LNCAP (cell line): ENCODE results near the gene AKAP8.

ENCODE experiments used
- TF ChIP-seq, protein P1 (sequence below): fragments of 450-650 bp; IDR thresholded peaks from 2 replicates; pipeline ENCODE4 v1.5.1; 2017; ENCODE audit warnings: mild to moderate bottlenecking

AKAP8 gene

DNA sequence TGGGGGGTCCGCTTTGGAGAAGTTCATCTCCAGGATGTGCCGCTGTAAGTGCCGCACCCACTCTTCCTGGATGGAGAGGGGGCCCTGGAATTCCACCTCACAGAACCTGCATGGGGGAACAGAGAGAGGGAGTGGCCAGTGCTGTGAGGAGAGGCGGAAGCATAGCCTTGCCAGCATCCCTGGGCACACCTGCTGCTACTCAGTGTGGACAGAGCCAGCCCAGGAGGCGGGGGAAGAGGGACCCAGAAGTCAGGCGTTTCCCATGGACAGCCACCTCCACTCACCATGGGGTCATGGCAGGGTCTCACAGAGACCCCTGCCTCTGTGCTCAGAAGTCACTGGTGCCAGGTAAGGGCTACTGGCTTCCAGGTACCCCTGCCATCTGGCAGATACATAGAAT is 43.5 kb upstream of the AKAP8 start:
- TF ChIP-seq, protein P1, sequence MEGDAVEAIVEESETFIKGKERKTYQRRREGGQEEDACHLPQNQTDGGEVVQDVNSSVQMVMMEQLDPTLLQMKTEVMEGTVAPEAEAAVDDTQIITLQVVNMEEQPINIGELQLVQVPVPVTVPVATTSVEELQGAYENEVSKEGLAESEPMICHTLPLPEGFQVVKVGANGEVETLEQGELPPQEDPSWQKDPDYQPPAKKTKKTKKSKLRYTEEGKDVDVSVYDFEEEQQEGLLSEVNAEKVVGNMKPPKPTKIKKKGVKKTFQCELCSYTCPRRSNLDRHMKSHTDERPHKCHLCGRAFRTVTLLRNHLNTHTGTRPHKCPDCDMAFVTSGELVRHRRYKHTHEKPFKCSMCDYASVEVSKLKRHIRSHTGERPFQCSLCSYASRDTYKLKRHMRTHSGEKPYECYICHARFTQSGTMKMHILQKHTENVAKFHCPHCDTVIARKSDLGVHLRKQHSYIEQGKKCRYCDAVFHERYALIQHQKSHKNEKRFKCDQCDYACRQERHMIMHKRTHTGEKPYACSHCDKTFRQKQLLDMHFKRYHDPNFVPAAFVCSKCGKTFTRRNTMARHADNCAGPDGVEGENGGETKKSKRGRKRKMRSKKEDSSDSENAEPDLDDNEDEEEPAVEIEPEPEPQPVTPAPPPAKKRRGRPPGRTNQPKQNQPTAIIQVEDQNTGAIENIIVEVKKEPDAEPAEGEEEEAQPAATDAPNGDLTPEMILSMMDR = no peak

GRCh38 chr19:15422296-15423075 is 42.9 kb upstream of the AKAP8 start:
- TF ChIP-seq, protein P1 = no peak

- TF ChIP-seq, protein P1 = no peak
Measured at GRCh38 chr19:15421721-15422260, 42.2 kb upstream of the AKAP8 start.

GRCh38 chr19:15421136-15421695 is 41.6 kb upstream of the AKAP8 start:
- TF ChIP-seq, protein P1 = no peak

GRCh38 chr19:15419413-15420025 is 39.9 kb upstream of the AKAP8 start:
- TF ChIP-seq, protein P1 = no peak; the same call in 1 of the 2 replicates

DNA sequence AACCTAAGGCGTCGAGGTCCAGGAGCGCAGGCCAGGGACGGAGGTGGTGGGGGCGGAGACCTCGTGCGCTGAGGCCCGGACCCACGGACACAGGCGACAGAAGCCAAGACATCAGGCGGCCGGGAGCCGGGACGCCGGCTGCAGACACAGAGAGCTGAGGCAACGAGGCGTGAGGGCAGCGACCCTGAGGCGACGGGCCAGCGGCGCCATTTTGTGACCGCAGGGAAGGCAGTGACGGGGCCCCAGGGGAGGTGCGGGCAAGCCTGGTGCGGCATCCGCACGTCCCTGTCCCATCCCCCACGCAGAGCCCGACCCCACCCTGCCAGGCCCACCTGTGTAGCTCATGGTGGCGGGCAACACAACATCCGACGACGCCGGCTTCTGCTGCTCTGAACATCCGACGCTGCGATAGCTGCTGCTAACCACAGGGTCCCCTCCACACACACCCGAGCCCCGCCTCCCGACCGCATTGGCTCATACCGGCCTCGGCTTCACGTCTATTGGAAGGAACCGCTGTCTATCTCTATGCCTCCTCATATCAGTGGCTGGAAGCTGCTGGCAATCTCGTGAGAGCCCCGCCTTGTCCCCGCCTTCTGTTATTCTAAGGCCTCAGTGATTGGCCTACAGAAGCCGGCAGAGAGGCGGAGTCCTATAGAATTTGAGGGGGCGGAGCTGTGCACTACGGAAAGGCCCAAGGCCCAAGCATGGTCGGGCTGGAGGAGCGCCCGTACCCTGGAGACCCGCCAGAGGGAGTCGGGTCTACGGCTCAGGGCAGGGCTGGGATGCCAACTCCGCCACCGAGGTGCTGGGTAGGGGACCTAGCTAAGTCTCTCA is 39.2 kb upstream of the AKAP8 start, which contains the start of gene AKAP8L:
AKAP8L (minus strand) TSS at position 410 of the 834 bp plus-strand sequence; CDS start at position 345, 65 bp downstream.
- TF ChIP-seq, protein P1 = no peak

GRCh38 chr19:15418231-15418578 is 38.6 kb upstream of the AKAP8 start:
- TF ChIP-seq, protein P1 = no peak
